ENCODE results near the gene GPR39.

The GPR39 gene

GRCh38 chr2:132607426-132608090, 191.0 kb downstream of the GPR39 start:
- DNase-seq, result no peak

GRCh38 chr2:132608311-132608710, 191.7 kb downstream of the GPR39 start:
- DNase-seq, result no peak

- DNase-seq, result no peak
These were observed 192.7 kb downstream of the GPR39 start for GRCh38 chr2:132609101-132609890.

- no peak for DNase-seq
These were observed 195.1 kb downstream of the GPR39 start for GRCh38 chr2:132611719-132612118.

GRCh38 chr2:132615329-132616085, 198.9 kb downstream of the GPR39 start:
- DNase-seq, result no peak

- DNase-seq, result no peak
These were observed 201.4 kb downstream of the GPR39 start for GRCh38 chr2:132617989-132618388.

- no peak for DNase-seq
These were observed 202.1 kb downstream of the GPR39 start for GRCh38 chr2:132618734-132619133.

- DNase-seq, result no peak
These were observed 203.5 kb downstream of the GPR39 start for GRCh38 chr2:132620115-132620514.

- DNase-seq, result no peak
These were observed 204.7 kb downstream of the GPR39 start for GRCh38 chr2:132621131-132621875.

- DNase-seq, result no peak
These were observed 206.7 kb downstream of the GPR39 start for GRCh38 chr2:132623096-132623839.

GRCh38 chr2:132627536-132627935, 210.9 kb downstream of the GPR39 start:
- no peak for DNase-seq

- no peak for DNase-seq
These were observed 215.5 kb downstream of the GPR39 start for GRCh38 chr2:132632000-132632649.

- no peak for DNase-seq
These were observed 217.0 kb downstream of the GPR39 start for GRCh38 chr2:132633635-132634034.

- DNase-seq, result no peak
These were observed 219.7 kb downstream of the GPR39 start for GRCh38 chr2:132636346-132636745.

GRCh38 chr2:132638313-132639040, 221.9 kb downstream of the GPR39 start:
- DNase-seq, result no peak

GRCh38 chr2:132640116-132640515, 223.5 kb downstream of the GPR39 start:
- DNase-seq, result no peak

- no peak for DNase-seq
These were observed 225.2 kb downstream of the GPR39 start for GRCh38 chr2:132641819-132642218.

GRCh38 chr2:132642415-132642814, 225.8 kb downstream of the GPR39 start:
- DNase-seq, result no peak

GRCh38 chr2:132645176-132645575, 228.6 kb downstream of the GPR39 start:
- no peak for DNase-seq

- DNase-seq, result no peak
These were observed 229.3 kb downstream of the GPR39 start for GRCh38 chr2:132645722-132646539.

Measured in NCI-H1930 (cell line).